Gastroesophageal sphincter (tissue), 4 donors: Measurements from ENCODE around the gene GALNT2. TPM values are rescaled to one million over a fixed set of nuclear protein-coding genes. Genes with fewer than 3 reads are reported as not detected.

Experiments
- ATAC-seq: fragments of 150-250 bp; one replicate; pipeline ENCODE4 v1.9.1; 2016; ENCODE audit warnings: mild to moderate bottlenecking, moderate library complexity
- H3K27ac ChIP-seq, 4 donors: fragments of 200-600 bp; sonication (generic) in 3 of 4; 1 replicate in 3 of 4; 2 replicates in 1 of 4; pipeline ENCODE4 v1.5.1; 2016 to 2019
- H3K27me3 ChIP-seq: fragments of 200-600 bp; sonication (generic); one replicate; pipeline ENCODE4 v1.5.1; 2019
- H3K36me3 ChIP-seq, 2 donors: fragments of 200-600 bp; sonication (generic); one replicate each; pipeline ENCODE4 v1.5.1; 2019; ENCODE audit warnings: control low read depth in 1 of 2
- H3K4me1 ChIP-seq, 3 donors: fragments of 200-600 bp; sonication (generic); 1 replicate in 2 of 3; 2 replicates in 1 of 3; pipeline ENCODE4 v1.5.1; 2016 to 2019; ENCODE audit warnings: control low read depth in 2 of 3
- H3K4me3 ChIP-seq, 2 donors: fragments of 200-600 bp; sonication (generic); one replicate each; pipeline ENCODE4 v1.5.1; 2019; ENCODE audit warnings: mild to moderate bottlenecking in 1 of 2, moderate library complexity in 1 of 2
- H3K9me3 ChIP-seq, 3 donors: fragments of 200-600 bp; sonication (generic); one replicate each; pipeline ENCODE4 v1.5.1; 2017 to 2019; ENCODE audit warnings: control low read depth in 2 of 3
- CTCF ChIP-seq, 4 experiments: fragments of 200-600 bp in 2 of 4; fragments of 450-650 bp in 2 of 4; sonication (generic) in 1 of 4; IDR thresholded peaks; one replicate each; pipeline ENCODE4 v1.5.1; 2017 to 2019; ENCODE audit warnings: antibody characterized with exemption in 4 of 4, mild to moderate bottlenecking in 2 of 4, moderate library complexity in 2 of 4
- EP300 ChIP-seq: sonication (generic); formaldehyde crosslinking; IDR thresholded peaks from one replicate; pipeline ENCODE4 v1.6.1; 2017; ENCODE audit warnings: antibody characterized with exemption, mild to moderate bottlenecking
- POLR2A ChIP-seq, 2 donors: fragments of 450-650 bp; IDR thresholded peaks; one replicate each; pipeline ENCODE4 v1.6.1; 2017; ENCODE audit warnings: antibody characterized with exemption in 2 of 2, mild to moderate bottlenecking in 2 of 2, moderate library complexity in 1 of 2
- POLR2AphosphoS5 ChIP-seq: sonication (generic); formaldehyde crosslinking; IDR thresholded peaks from one replicate; pipeline ENCODE4 v1.6.1; 2017; ENCODE audit warnings: antibody characterized with exemption
- WGBS, 2 donors: methylation state at CpG; one replicate each; pipeline ENCODE4 v1.1.5; 2018; ENCODE audit warnings: low coverage in 1 of 2; 5-methylcytosine and 5-hydroxymethylcytosine counted together
- total RNA-seq, 4 donors: library from RNA; depleted of rRNA; stranded (reverse); fragments of >200 nt; gene quantifications; one replicate each; pipeline ENCODE4 v1.1.0, GENCODE V29; 2016

The GALNT2 gene
- total RNA-seq, 4 donors from 2014 or later = 95.3 to 160 (median 134) TPM

- H3K27me3 ChIP-seq = no peaks in the 10 kb centered on the region
- WGBS, 2 donors = 78 to 83% methylated on average over 10 to 12 of the region's 12 CpGs
- peaks cover 5 to 100% (median 20%) of the 10 kb centered on the region in 3 donors for H3K4me1 ChIP-seq
- no peak for ATAC-seq
- peak overlapping the region in 3 of 4 donors; percentile 4 to 52 (median 11) for H3K27ac ChIP-seq
- H3K36me3 ChIP-seq = peaks cover 0 to 9% of the 10 kb centered on the region in 2 donors
- no peak for TF ChIP-seq CTCF (IDR thresholded peaks at IDR 0.05)
- no peak for TF ChIP-seq POLR2AphosphoS5
- no peak for TF ChIP-seq POLR2A (IDR thresholded peaks at IDR 0.05)
- no peak for TF ChIP-seq EP300
- no peak overlapping the region for H3K4me3 ChIP-seq
- H3K9me3 ChIP-seq = no peaks in the 10 kb centered on the region
These were observed 10.6 kb downstream of the GALNT2 start for GRCh38 chr1:230077436-230078213.

GRCh38 chr1:230079199-230080024, 12.4 kb downstream of the GALNT2 start:
- H3K9me3 ChIP-seq = no peaks in the 10 kb centered on the region
- H3K4me3 ChIP-seq = no peak overlapping the region
- WGBS, 2 donors = 87 to 88% methylated on average over 5 to 9 of the region's 10 CpGs
- peaks cover 4 to 100% (median 17%) of the 10 kb centered on the region in 3 donors for H3K4me1 ChIP-seq
- H3K27me3 ChIP-seq = no peaks in the 10 kb centered on the region
- peaks cover 0 to 9% of the 10 kb centered on the region in 2 donors for H3K36me3 ChIP-seq
- TF ChIP-seq CTCF (IDR thresholded peaks at IDR 0.05) (no peak), EP300 (no peak), POLR2AphosphoS5 (no peak), POLR2A (IDR thresholded peaks at IDR 0.05) (no peak)
- peak overlapping the region in 2 of 4 donors; percentile 36 to 52 for H3K27ac ChIP-seq
- ATAC-seq = no peak

- WGBS, 2 donors = 100% methylated on average over 1 of the region's 8 CpGs; no CpG with 5 or more reads in 1 of the 2 donors
- Histone ChIP-seq H3K4me1 (peaks cover 4 to 100% (median 23%) of the 10 kb centered on the region in 3 donors), H3K36me3 (peaks cover 0 to 9% of the 10 kb centered on the region in 2 donors), H3K9me3 (no peaks in the 10 kb centered on the region), H3K27me3 (no peaks in the 10 kb centered on the region), H3K4me3 (no peak overlapping the region), H3K27ac (peak overlapping the region in 1 of 4 donors; percentile 13)
- ATAC-seq = no peak
- TF ChIP-seq POLR2A (IDR thresholded peaks at IDR 0.05) (no peak), EP300 (no peak), POLR2AphosphoS5 (no peak), CTCF (IDR thresholded peaks at IDR 0.05) (no peak)
These were observed 13.8 kb downstream of the GALNT2 start for GRCh38 chr1:230080822-230081221.

- Histone ChIP-seq H3K9me3 (no peaks in the 10 kb centered on the region), H3K36me3 (peaks cover 0 to 3% of the 10 kb centered on the region in 2 donors), H3K27me3 (no peaks in the 10 kb centered on the region), H3K4me3 (no peak overlapping the region), H3K4me1 (peaks cover 4 to 100% (median 23%) of the 10 kb centered on the region in 3 donors), H3K27ac (peak overlapping the region in 1 of 4 donors; percentile 84)
- WGBS, 2 donors = 82 to 93% methylated on average over 6 to 8 of the region's 8 CpGs
- ATAC-seq = no peak
- TF ChIP-seq POLR2A (IDR thresholded peaks at IDR 0.05) (no peak), EP300 (no peak), POLR2AphosphoS5 (no peak), CTCF (IDR thresholded peaks at IDR 0.05) (no peak)
These were observed 14.7 kb downstream of the GALNT2 start for GRCh38 chr1:230081751-230082150.
